ENCODE measurements around the gene HILPDA.

The HILPDA gene

GRCh38 chr7:128421384-128421783, 34.3 kb upstream of the HILPDA start:
- FAIRE-seq, result no peak
- TF ChIP-seq CTCF (IDR thresholded peaks at IDR 0.05; ENCODE audit: insufficient read depth, missing control alignments), result no peak
- DNase-seq (ENCODE audit: insufficient read length, low spot score), result no peak

GRCh38 chr7:128422037-128422436, 33.6 kb upstream of the HILPDA start:
- TF ChIP-seq CTCF (IDR thresholded peaks at IDR 0.05; ENCODE audit: insufficient read depth, missing control alignments), result no peak

GRCh38 chr7:128422842-128423241, 32.8 kb upstream of the HILPDA start:
- TF ChIP-seq CTCF (IDR thresholded peaks at IDR 0.05; ENCODE audit: insufficient read depth, missing control alignments), result no peak
- DNase-seq (ENCODE audit: insufficient read length, low spot score), result no peak
- no peak for FAIRE-seq

More at GRCh38 chr7:128422037-128422436, 33.6 kb upstream of the HILPDA start:
- FAIRE-seq (no peak), DNase-seq (ENCODE audit: insufficient read length, low spot score) (no peak)

DNA sequence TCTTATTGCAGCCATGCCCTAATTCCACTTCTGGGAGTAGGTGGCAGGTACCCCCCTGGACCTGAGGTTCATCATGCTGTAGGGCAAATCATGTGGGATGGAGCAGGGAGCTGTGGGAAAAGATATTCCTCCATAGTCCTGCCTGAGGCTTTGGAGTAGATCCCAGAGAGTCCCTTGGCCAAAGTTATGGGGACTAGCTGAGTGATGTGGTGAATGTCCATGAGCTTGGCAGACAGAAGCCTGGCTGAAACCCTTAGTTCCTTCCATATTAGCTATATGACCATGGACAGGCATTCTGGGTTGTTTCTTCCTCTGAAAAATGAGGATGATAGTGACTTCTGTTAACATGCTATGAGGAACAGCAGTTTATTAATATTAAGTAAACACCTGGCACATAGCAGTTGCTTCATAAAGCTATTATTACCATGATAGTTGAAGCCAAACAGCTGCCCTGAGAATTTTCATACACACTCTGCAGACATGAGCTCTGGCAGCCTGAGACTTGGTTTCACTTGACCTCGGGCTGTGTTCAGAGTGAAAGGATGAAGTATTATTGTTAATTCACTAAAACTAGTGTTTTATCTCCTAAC, 30.9 kb upstream of the HILPDA start:
- TF ChIP-seq CTCF (IDR thresholded peaks at IDR 0.05; ENCODE audit: insufficient read depth, missing control alignments), result no peak
- FAIRE-seq, result no peak

GRCh38 chr7:128425850-128426249, 29.8 kb upstream of the HILPDA start:
- FAIRE-seq, result no peak

More for the DNA sequence above, 30.9 kb upstream of the HILPDA start:
- no peak for DNase-seq (ENCODE audit: insufficient read length, low spot score)

DNA sequence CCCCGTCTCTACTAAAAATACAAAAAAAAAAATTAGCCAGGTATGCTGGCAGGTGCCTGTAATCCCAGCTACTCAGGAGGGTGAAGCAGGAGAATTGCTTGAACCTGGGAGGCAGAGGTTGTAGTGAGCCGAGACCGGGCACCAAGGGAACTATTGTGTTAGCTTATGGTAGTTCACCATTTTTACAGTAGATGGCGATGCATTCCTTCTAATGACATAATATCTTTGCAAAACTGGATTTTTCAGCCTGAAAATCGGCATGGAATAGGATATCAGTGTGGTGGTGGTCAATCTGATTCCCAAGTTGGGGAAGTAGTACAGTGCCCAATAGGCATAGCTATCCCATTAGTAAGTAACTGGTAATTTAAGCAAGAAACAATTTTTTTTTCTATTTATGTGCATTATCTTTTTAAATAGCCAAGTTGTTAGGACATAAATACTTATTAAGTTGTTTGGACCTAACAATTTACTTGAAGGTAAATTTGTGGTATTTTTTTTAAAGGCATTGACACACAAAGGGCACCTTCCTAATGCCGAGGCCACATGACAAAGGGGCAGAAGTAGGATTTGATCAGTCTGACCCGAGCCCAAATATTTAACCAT, 28.3 kb upstream of the HILPDA start:
- DNase-seq (ENCODE audit: insufficient read length, low spot score), result no peak
- peak; percentile 76 for TF ChIP-seq CTCF (IDR thresholded peaks at IDR 0.05; ENCODE audit: insufficient read depth, missing control alignments)
- no peak for FAIRE-seq

More at GRCh38 chr7:128425850-128426249, 29.8 kb upstream of the HILPDA start:
- DNase-seq (ENCODE audit: insufficient read length, low spot score), result peak; percentile 73
- TF ChIP-seq CTCF (IDR thresholded peaks at IDR 0.05; ENCODE audit: insufficient read depth, missing control alignments), result peak; percentile 97

GRCh38 chr7:128430207-128430606, 25.5 kb upstream of the HILPDA start:
- no peak for TF ChIP-seq CTCF (IDR thresholded peaks at IDR 0.05; ENCODE audit: insufficient read depth, missing control alignments)
- FAIRE-seq (no peak), DNase-seq (ENCODE audit: insufficient read length, low spot score) (no peak)
